Endometrium (tissue), 2 donors: Measurements from ENCODE around the gene CNTN5.

ENCODE experiments used
- FAIRE-seq: peaks from 2 replicates; lab custom pipeline; 2012; peaks lifted over from hg19 to GRCh38; lab: Jason Lieb, UNC
- donor health status: control.
- donor health status: control.

CNTN5 gene

DNA sequence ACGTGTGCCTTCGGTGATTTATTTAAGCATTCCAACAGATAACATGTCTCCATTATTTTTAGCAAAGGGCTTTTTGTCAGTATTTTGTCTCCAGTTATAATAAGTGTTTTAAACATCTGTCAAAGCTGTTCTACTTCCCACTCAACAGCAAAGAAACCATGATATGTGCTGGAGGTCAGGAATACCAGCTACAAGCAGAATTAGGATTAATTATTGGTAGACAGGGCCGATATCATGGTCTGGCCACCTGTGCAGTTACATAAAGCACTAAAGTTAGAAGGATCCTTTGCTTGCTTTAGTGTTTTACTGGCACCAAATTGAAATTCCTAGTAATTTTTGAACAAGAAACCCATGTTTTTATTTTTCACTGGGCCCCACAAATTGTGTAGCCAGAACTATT, 1075.1 kb downstream of the CNTN5 start:
- FAIRE-seq = no peak

DNA sequence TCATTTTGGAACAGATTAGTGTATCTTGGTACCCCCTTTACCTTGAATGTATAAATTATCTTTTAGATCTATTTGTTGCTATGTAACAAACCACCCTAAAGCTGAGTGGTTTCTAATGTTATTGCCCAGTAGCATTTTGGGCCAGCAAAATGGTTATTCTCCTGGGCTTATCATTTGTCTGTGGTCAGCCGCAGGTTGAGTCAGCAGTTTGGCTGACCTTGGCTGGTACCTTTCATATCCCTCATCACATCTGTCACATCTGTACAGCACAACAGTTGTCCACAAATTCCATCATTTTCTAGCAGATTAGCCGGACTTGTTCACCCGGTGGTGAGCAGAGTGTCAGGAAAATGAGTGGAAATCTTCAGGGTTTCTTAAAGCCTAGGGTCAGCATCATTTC, 1077.8 kb downstream of the CNTN5 start:
- no peak for FAIRE-seq

DNA sequence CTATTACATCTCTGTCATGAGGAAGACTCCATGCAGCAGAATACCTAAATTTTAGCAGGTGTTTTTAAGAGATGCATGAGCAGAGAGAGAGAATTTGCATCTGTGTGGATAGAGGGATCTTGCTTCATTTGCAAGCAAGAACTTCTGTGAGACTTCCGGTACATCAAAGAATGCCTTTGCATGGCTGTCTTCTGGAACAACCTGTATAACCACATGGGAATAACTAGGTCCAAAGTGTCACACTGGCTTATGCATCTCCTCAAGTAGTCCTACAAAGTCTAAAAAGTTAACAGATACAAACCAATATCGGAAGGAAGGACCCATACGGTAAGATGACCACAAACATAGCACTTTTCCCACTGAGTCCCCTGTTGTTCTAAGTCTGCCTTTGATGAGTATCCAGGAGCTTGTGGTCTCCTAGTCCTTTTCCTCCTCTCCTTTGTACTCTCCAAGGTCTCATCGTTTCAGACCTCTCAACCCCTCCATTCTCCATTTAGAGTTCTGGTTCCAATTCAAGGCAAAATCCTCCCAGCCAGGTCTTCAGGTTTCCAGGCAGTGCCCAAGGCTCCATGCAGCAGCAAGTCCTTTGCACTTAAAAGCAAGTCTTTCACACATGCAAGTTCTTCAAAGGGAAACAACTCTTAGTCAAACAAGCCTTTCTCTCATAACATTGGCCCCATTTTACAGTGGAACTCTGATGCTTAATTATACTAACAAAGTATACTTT, 1084.7 kb downstream of the CNTN5 start:
- no peak for FAIRE-seq

DNA sequence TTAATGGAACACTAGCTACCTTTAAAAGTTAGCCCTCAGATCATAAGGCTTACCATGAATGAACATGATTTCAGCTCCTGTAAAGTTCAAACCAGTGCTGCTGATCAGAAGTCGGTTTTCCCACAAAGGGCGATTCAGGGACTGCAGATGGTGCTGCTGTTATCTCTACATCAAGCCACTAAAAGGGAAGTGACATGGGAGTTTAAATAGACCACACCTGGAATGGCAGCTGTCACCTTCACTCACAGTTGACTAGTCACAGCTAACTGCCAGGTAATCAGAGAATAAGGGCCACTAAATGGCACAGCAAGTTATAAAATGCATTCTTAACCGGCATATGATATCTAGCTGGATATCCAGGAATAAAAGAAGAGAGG, 1085.2 kb downstream of the CNTN5 start:
- no peak for FAIRE-seq

DNA sequence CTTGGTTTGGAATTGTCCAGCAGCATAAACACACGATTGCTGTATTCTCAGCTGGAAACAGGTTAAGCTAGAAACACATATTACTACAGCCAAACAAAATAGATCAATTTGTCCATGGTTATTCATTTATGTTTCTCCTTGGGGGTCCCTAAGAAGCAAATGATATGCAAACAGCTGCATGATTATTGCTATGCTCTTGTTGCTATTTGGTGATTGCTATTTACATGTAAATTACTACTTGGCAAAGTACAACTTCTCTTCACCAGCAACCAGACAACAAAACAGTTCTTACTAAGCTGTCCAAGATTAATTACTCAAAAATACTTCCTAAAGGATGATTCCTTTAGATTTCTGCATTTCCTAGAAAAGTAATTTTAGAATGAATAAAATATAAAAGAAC, 1098.4 kb downstream of the CNTN5 start:
- no peak for FAIRE-seq

DNA sequence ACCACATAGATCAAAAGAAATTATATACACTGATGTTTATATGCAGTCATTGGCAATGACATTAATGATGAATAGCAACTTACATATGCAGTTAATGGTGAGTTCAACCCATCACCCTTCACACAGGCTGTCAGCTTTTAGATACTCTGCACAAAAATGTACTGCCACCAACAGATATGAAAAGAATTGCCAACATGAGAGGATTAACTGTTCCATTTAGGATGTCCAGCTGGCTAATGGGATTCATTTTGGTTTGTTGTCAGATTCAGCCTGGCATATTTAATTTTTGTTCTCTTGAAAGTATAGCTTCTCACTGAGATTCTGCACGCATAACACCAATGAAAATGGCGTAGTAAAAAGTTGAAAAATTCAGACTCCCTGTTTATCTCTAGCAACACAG, 1112.4 kb downstream of the CNTN5 start:
- FAIRE-seq = no peak

DNA sequence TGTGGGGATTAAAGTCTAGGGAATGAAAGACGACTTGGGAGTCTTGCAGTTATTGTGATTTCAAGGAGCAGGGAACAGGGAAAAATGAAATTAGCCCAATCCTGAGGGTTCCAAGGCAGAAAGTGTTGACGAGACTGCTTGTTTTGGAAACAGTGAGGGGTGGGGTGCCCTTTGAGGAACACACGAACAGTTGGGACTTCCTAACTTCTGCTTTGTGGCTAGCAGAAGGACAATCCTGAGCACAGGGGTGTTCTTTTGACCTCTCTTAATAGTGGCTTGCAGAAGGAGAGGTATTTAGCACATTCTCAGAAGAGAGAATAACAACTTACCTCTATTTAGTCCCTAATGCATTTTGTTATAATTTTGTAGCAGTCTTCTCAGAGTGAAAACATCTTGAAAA, 1120.5 kb downstream of the CNTN5 start:
- FAIRE-seq = no peak

DNA sequence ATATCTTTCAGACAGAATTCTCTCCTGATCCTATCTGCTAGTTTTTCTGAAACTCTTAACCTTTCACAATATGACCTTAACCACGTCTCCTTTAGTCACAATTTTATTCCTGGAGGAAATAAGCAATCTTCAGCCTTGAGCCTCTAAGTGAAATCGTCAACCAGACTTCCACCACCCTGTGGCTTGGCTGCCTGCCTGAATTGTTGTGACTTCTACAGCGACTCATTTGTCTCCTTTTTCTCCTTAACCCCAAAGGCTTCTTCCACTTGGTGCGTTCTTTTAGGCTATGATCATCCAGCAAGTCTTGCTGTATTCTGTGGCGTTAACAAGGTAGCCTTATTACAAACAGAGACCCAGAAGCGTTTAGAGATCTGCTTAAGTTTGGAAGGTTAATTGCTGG, 1131.2 kb downstream of the CNTN5 start:
- FAIRE-seq = peak; percentile 68

DNA sequence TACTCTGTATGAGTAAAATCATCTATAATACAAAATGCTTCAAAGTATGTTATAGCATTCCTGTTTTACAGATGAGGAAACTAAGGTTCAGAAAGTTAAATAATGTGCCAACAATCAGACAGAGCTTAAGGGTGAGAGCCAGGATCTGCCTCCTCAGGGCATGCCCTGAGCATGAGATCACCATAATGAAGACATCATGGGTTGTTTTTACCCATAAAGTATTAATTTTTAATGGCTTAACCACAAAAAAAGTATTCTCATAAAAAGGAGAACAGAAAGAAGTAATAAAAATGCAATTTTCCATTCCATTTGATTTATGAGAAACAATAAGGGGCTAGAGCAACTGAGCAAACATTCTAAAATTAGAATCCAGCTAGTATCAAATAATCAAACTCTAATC, 1132.0 kb downstream of the CNTN5 start:
- peak; percentile 96 for FAIRE-seq

DNA sequence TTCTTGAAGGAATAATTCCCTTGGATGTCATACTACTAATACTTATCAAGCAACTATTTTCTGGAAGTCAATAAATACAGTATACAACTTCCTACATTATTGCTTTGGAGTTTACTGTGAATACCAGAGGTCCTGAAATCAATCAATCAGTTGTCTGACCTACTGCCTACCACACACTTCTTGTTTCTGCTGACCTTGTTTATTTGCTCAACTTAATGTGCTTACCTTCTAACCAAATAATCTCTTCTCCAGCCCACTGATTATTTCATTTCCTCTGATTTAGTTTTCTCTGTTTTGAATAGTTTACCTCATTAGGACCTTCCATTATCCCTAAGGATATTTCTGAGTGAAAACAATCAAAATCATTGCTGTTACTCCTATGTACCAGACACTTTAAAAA, 1142.7 kb downstream of the CNTN5 start:
- no peak for FAIRE-seq

DNA sequence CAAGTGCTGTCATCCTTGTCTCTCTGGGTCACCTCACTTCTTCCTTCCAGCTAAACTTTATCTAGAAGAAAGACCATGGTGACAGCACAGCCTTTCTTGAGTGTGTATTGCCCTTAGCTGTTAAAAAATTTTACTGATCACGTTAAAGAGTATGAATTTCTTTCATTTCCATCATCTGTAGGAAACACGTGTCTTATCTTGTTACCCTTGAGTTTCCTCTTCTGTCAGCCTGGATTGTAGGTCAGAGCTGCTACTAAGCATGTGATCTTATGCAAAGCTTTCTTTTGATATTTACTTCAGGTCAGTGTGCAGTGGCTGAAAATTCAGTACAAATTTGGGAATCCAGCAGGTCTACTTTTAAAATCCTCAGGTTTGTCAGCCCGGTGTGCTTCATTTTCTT, 1154.1 kb downstream of the CNTN5 start:
- no peak for FAIRE-seq

DNA sequence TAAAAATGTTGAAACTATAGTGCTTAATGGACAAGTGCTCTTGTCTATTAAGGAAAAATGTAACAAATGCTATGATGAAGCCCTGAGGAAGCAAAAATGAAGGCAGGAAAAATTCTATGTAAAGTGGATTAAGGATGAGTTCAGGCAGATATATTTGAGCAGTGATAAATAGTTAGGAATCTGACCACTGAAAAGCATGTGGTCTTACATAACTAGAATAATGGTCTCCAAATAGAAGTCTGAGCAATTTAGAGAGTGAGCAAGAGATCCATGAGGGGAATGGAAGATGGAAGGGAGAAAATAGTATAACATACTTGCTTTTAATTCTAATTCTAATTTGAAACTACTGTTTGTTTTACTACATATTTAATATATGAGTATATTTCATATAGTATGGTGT, 1155.7 kb downstream of the CNTN5 start:
- no peak for FAIRE-seq

DNA sequence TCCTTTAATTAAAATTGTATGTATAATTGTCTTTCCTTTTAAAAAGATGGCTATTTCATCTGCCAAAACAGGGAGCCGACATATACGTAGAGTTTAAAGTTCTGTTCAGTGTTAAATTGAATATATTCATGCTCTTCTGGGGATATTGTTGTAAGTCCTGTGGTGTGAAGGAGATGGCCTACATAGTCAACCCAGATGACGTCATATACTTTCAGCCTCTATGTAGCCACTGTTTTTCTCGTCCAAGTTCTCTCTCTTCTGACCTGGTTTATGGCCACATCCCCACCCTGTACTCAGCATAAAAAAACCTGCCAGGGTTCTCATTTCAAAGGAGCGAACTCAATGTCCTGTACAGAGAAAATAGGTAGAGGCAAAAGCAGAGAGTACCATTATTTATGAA, 1156.9 kb downstream of the CNTN5 start:
- FAIRE-seq = no peak

DNA sequence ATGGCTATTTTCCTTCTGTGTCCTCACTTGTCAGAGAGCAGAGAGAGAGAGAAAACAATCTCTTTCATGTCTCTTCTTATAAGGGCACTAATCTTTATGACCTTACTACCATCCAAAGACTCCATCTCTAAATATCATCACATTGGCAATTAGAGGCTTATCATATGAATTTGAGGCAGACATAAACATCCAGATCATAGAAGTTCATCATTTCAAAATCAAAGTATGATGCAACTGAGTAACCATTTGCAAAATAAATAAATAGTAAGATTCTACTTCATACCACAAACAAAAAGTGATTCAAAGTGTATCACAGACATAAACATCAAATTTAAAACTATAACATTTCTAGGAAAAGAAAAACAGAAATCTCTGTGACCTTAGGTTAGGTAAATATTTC, 1161.6 kb downstream of the CNTN5 start:
- no peak for FAIRE-seq

DNA sequence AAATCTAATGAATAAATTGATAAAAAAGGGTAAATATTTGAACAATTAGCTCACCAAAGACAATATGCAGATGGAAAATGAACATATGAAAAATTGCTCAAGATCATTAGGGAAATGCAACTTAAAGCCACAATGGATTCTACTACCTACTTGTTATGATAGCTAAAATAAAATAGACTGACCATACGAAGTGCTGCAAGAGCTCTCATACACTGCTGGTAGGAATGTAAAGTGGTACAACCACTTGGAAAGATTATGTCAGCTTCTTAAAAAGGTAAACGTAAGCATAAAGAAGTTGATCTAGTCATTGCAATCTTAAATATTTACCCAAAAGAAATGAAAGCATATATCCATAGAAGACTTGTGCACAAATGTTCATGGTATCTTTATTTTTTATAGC, 1162.2 kb downstream of the CNTN5 start:
- FAIRE-seq = no peak

DNA sequence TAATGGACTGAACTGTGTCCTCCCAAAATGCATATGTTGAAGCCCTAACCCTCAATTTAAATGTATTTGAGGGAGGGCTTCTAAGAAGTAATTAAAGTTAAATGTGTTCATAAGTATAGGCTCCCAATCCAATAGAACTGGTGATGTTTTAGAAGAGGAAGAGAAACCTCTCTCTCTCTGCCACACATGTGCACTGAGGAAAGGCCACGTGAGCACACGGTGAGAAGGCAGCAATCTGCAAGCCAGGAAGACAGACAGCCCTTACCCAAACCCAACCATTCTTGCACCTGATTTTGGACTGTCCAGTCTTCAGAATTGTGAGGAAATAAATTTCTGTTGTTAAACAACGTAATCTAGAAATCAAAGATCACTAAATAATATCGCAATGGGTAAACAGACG, 1164.8 kb downstream of the CNTN5 start:
- no peak for FAIRE-seq

DNA sequence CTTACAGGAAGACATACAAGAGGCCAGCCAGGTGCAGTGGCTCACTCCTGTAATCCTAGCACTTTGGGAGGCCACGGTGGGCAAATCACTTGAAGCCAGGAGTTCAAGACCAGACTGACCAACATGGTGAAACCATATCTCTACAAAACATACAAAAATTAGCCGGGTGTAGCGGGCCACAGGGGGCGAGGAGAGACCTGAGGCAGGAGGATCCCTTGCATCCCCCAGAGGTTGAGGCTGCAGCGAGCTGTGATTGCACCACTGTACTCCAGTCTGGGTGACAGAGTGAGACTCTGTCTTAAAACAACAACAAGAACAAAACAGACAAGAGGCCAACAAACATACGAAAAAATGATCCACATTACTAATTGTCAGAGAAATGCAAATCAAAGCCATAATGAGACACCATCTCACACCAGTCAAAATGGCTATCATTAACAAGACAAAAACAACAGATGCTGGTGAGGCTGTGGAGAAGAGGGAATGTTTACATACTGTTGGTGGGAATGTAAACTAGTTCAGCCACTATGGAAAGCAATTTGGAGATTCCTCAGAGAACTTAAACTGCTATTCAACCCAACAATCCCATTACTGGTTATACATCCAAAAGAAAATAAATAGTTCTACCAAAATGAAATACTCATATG, 1167.5 kb downstream of the CNTN5 start:
- no peak for FAIRE-seq

DNA sequence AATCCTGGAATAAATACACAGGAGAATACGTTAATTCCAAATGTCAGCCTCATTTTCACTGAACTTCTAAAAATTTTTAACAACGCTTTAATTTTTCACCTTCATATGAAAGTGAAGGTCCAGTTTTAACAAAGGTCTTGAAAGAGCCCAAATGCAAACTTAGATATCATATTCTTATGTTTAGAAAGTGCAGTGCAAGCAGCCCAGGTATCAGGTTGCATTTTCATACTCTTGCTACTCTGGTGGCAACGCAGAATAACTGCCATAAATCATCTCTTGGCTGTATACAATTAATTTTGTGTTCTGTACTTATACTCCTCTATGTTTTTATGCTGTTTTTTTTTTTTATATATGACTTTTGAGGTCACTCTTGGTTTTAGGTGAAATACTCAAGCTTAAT, 1169.6 kb downstream of the CNTN5 start:
- FAIRE-seq = no peak

DNA sequence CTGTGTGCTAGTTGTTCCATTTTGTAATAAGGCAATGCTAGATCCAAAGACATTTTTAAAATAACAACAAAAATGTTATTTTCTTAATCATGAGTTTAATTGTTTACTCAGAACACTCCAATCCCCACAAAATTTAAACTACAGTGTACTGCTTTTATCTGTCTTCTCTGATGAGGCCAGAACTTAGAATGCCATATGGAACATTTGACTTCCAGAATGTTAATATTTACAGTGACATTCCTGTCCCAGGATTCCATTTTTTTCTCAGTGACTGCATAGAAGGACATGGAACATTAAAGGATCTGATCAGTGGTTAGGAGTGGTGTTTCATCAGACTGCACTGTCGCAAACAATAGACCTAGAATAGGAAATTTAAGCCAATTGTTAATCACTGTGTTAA, 1171.4 kb downstream of the CNTN5 start:
- no peak for FAIRE-seq

DNA sequence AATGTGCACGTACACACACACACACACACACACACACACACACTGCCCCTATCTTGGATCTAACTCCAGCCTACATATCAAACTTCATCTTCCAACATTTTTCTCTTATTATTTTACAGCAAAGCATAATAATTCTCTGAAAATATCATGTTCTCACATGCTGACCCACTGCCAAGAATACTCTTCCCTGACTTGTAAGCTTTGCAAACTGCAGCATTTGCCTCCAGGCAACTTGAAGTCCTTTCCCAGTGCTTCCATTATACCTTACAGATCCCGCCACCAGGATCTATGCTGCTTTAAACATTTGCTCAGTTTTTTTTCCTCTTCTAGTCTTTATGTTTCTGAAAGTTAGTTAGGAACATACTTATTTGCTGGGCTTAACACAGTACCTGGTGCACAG, 1183.0 kb downstream of the CNTN5 start:
- no peak for FAIRE-seq

DNA sequence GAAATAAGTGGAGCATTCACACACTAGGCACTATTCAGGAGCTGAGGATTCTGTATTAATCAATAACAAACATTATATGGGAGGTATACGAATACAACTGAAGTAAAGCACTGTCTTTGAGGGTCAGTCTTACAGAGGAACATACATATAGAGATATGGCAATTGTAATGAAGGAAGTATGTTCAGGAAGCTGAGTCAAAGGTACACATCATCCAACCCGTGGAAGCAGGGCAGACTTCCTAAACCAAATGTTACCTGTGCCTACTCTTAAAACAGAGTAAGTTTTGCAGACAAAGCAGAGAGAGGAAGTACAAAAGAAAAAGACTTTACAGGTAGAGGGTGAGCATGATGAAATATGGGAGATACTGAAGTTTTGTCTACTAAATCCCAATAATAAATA, 1185.2 kb downstream of the CNTN5 start:
- no peak for FAIRE-seq

DNA sequence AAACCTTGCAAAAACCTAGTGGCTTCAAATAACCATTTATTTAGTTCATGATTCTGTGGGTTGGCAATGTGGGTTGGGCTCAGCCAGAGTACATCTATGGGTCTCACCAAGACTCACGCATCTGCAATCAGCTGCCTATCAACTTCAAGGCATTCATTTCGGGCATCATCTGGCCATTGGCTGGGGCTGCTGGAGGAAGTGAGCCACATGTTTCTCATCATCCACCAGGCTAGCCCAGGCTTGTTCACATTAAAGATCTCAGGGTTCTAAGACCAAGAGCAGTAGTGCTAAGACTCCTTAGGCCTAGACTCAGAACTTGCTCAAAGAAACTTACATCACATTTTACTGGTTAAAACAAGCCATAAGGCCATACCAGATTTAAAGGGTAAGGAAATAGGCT, 1187.5 kb downstream of the CNTN5 start:
- no peak for FAIRE-seq

DNA sequence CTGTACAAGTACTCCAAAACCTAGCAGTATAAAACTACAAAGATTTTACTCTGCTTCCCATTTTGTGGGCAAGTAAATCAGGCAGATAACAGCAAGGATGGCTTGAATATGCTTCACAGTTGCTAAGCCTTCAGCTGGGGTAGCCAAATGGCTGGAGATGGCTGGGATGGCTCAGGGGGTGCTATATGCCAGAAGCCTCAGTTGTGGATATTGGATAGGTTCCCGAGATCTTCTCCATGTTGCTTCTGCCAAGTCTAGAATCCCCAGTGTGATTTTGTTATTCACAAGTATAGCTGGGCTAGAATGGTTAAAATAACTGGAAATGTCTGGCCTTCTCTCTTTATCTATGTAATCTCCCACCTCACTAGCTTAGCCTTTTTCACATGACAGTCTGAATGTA, 1194.0 kb downstream of the CNTN5 start:
- no peak for FAIRE-seq

DNA sequence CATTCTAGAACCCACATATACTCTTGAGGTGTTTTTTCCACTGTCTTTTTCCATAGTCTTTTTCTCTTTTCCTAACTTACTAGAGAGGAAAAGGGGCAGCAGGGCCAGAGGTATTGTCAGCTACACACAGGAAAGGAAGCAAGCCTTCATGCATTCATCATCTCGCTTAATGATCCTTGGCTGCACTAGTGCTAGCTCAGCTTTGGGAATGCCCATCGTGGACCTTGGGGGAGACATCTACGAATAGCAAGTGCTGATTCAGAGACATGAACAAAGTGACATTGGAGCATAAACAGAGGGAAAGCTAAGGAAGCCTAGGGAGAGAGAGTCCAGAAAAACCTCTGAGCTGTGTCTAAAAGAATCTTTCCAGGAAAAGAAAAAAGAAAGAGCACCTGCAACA, 1200.1 kb downstream of the CNTN5 start:
- FAIRE-seq = no peak
